ENCODE results near the gene MBNL2.

MBNL2 gene

GRCh38 chr13:97386801-97387484, 164.8 kb downstream of the MBNL2 start:
- DNase-seq, result no peak

- no peak for DNase-seq
Measured at GRCh38 chr13:97387485-97387839, 165.3 kb downstream of the MBNL2 start.

GRCh38 chr13:97387890-97388289, 165.8 kb downstream of the MBNL2 start:
- DNase-seq, result no peak

- no peak for DNase-seq
Measured at GRCh38 chr13:97388373-97388772, 166.2 kb downstream of the MBNL2 start.

- no peak for DNase-seq
Measured at GRCh38 chr13:97390941-97391600, 168.9 kb downstream of the MBNL2 start.

- no peak for DNase-seq
Measured at GRCh38 chr13:97392020-97392419, 169.9 kb downstream of the MBNL2 start.

- DNase-seq, result no peak
Measured at GRCh38 chr13:97394542-97394941, 172.4 kb downstream of the MBNL2 start.

- no peak for DNase-seq
Measured at GRCh38 chr13:97395447-97396136, 173.5 kb downstream of the MBNL2 start.

GRCh38 chr13:97397267-97397666, 175.1 kb downstream of the MBNL2 start:
- no peak for DNase-seq

GRCh38 chr13:97401421-97401820, 179.3 kb downstream of the MBNL2 start:
- DNase-seq, result no peak

GRCh38 chr13:97403893-97404750, 182.0 kb downstream of the MBNL2 start:
- no peak for DNase-seq

- DNase-seq, result no peak
Measured at GRCh38 chr13:97407540-97407939, 185.4 kb downstream of the MBNL2 start.

- no peak for DNase-seq
Measured at GRCh38 chr13:97408938-97409337, 186.8 kb downstream of the MBNL2 start.

GRCh38 chr13:97411984-97412383, 189.9 kb downstream of the MBNL2 start:
- DNase-seq, result no peak

GRCh38 chr13:97413694-97414093, 191.6 kb downstream of the MBNL2 start:
- DNase-seq, result no peak

GRCh38 chr13:97414392-97414791, 192.3 kb downstream of the MBNL2 start:
- DNase-seq, result no peak

GRCh38 chr13:97417698-97418097, 195.6 kb downstream of the MBNL2 start:
- no peak for DNase-seq

- no peak for DNase-seq
Measured at GRCh38 chr13:97422118-97423054, 200.3 kb downstream of the MBNL2 start.

- DNase-seq, result no peak
Measured at GRCh38 chr13:97423300-97424045, 201.3 kb downstream of the MBNL2 start.

- DNase-seq, result no peak
Measured at GRCh38 chr13:97425590-97425989, 203.5 kb downstream of the MBNL2 start.

- DNase-seq, result no peak
Measured at GRCh38 chr13:97426695-97427094, 204.6 kb downstream of the MBNL2 start.

Data from NCI-H2081 (cell line).